Measurements from ENCODE around the gene USHBP1. TPM values are rescaled to one million over a fixed set of nuclear protein-coding genes. Genes with fewer than 3 reads are reported as not detected.

The USHBP1 gene
- total and polyA plus RNA-seq, 2 of the 13 experiments (the other 11 are each of a cell fraction or from before 2014, with no cell fraction given): 0.15 to 1.5 TPM

- TF ChIP-seq LRRFIP1 (CRISPR knock-in tag; conservative IDR thresholded peaks at IDR 0.05) (no peak), SAP130 (CRISPR knock-in tag; IDR thresholded peaks at IDR 0.05; ENCODE audit: low read depth) (peak; percentile 98), FOXA1 (IDR thresholded peaks at IDR 0.05) (no peak), FOXA1 (CRISPR knock-in tag; IDR thresholded peaks at IDR 0.05) (peak; percentile 27; the same call in 1 of the 2 replicates), PHF20 (CRISPR knock-in tag; IDR thresholded peaks at IDR 0.05) (peak; percentile 94), NFIC (IDR thresholded peaks at IDR 0.05; ENCODE audit: low read length) (peak; percentile 46; the same call in 1 of the 2 replicates), ZNF781 (CRISPR knock-in tag; IDR thresholded peaks at IDR 0.05; ENCODE audit: borderline replicate concordance, not compliant biosample characterization) (no peak), ELK4 (CRISPR knock-in tag; IDR thresholded peaks at IDR 0.05; ENCODE audit: borderline replicate concordance) (peak; percentile 88; the same call in 1 of the 2 replicates), RFX3 (CRISPR knock-in tag; IDR thresholded peaks at IDR 0.05) (no peak), EEA1 (CRISPR knock-in tag; IDR thresholded peaks at IDR 0.05; ENCODE audit: borderline replicate concordance) (0 out of 2 replicates have a peak, but pooled peaks have one; percentile 35), PLSCR1 (CRISPR knock-in tag; IDR thresholded peaks at IDR 0.05; ENCODE audit: borderline replicate concordance) (no peak), ZFYVE20 (CRISPR knock-in tag; IDR thresholded peaks at IDR 0.05; ENCODE audit: borderline replicate concordance, low read depth) (0 out of 2 replicates have a peak, but pooled peaks have one; percentile 33), HMGA1 (CRISPR knock-in tag; conservative IDR thresholded peaks at IDR 0.05) (no peak), THAP8 (CRISPR knock-in tag; IDR thresholded peaks at IDR 0.05; ENCODE audit: borderline replicate concordance) (no peak), ESRRA (CRISPR knock-in tag; IDR thresholded peaks at IDR 0.05; ENCODE audit: low read depth) (no peak), ZNF788 (CRISPR knock-in tag; IDR thresholded peaks at IDR 0.05; ENCODE audit: borderline replicate concordance) (peak; percentile 67; the same call in 1 of the 2 replicates), ZFP62 (CRISPR knock-in tag; IDR thresholded peaks at IDR 0.05) (no peak), NRL (CRISPR knock-in tag; IDR thresholded peaks at IDR 0.05; ENCODE audit: borderline replicate concordance) (peak; percentile 80; the same call in 1 of the 2 replicates), CENPX (CRISPR knock-in tag; IDR thresholded peaks at IDR 0.05) (no peak), THAP9 (CRISPR knock-in tag; IDR thresholded peaks at IDR 0.05; ENCODE audit: borderline replicate concordance) (peak; percentile 97), ZNF549 (CRISPR knock-in tag; IDR thresholded peaks at IDR 0.05) (no peak)
Measured at GRCh38 chr19:17215127-17215971, 49.2 kb downstream of the USHBP1 start, which contains the start of gene USE1 (continued).

Data from HepG2 (cell line).